ENCODE results near the gene VSIG4.

DNA sequence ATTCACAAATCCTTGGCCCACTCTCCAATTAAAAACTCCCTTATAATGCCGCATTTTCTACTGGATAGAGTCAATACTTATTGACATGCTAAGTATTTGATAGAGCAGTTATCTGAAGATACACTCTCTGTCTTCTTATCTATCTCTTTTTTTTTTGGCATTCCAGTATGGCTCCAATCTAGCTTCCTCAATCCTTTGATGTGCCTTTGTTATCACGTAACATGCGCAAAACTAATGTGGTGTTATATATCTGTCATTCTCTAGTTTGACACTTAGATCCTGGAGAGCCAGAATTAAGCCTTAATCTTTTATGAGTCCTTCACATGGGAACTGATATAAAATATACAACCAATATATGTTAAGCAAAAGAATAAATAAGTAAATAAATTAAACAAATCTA, 54.7 kb downstream of the VSIG4 start:
- TF ChIP-seq, protein P1, sequence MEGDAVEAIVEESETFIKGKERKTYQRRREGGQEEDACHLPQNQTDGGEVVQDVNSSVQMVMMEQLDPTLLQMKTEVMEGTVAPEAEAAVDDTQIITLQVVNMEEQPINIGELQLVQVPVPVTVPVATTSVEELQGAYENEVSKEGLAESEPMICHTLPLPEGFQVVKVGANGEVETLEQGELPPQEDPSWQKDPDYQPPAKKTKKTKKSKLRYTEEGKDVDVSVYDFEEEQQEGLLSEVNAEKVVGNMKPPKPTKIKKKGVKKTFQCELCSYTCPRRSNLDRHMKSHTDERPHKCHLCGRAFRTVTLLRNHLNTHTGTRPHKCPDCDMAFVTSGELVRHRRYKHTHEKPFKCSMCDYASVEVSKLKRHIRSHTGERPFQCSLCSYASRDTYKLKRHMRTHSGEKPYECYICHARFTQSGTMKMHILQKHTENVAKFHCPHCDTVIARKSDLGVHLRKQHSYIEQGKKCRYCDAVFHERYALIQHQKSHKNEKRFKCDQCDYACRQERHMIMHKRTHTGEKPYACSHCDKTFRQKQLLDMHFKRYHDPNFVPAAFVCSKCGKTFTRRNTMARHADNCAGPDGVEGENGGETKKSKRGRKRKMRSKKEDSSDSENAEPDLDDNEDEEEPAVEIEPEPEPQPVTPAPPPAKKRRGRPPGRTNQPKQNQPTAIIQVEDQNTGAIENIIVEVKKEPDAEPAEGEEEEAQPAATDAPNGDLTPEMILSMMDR (IDR thresholded peaks at IDR 0.05), result no peak
- TF ChIP-seq POLR2A (IDR thresholded peaks at IDR 0.05), result no peak
